ENCODE measurements around the gene KCNIP1.

The KCNIP1 gene

DNA sequence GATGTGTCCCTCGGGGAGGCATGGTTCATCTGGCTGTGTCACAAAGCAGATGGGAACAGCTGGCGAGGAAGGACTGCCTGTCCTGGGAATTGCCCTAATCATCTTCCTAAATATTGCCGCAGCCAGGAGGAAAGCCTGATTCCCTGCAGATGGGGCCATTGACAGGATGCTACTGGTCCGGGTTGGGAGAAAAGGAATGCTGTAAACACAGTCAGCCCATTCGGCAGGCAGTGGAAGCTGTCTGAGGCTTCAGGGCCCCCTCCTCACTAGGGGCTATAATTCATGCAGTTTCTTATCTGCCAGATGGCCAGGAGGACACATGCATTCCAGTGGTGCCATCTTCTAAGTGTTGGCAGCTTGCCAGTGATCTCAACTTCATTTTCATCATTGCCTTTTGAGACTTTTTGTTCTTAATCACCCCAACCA, 110.3 kb downstream of the KCNIP1 start:
- Histone ChIP-seq H3K36me3 (ENCODE audit: insufficient read depth, low read length) (no peaks in the 10 kb centered on the region), H3K4me2 (ENCODE audit: low read depth, low read length, poor library complexity, severe bottlenecking) (no peak overlapping the region), H3K79me2 (ENCODE audit: insufficient read depth, low read length) (no peaks in the 10 kb centered on the region), H3K4me1 (ENCODE audit: insufficient read depth, low read length, poor library complexity, severe bottlenecking) (no peaks in the 10 kb centered on the region), H2AFZ (ENCODE audit: low read length) (no peak overlapping the region), H3F3A (ENCODE audit: low read depth) (no peaks in the 10 kb centered on the region), H3K4me3 (ENCODE audit: low read length, poor library complexity, severe bottlenecking) (no peak overlapping the region), H3K9me3 (ENCODE audit: insufficient read depth, low read depth, low read length) (no peaks in the 10 kb centered on the region), H3K9ac (ENCODE audit: low read depth, low read length, poor library complexity, severe bottlenecking) (no peak overlapping the region), H4K20me1 (ENCODE audit: insufficient read depth, low read length, poor library complexity, severe bottlenecking) (no peaks in the 10 kb centered on the region), H3K9me2 (replicated peaks; ENCODE audit: low read depth, low read length) (no peaks in the 10 kb centered on the region), H3K27me3 (ENCODE audit: insufficient read depth, low read length, poor library complexity, severe bottlenecking) (no peaks in the 10 kb centered on the region)
- TF ChIP-seq, protein P1, sequence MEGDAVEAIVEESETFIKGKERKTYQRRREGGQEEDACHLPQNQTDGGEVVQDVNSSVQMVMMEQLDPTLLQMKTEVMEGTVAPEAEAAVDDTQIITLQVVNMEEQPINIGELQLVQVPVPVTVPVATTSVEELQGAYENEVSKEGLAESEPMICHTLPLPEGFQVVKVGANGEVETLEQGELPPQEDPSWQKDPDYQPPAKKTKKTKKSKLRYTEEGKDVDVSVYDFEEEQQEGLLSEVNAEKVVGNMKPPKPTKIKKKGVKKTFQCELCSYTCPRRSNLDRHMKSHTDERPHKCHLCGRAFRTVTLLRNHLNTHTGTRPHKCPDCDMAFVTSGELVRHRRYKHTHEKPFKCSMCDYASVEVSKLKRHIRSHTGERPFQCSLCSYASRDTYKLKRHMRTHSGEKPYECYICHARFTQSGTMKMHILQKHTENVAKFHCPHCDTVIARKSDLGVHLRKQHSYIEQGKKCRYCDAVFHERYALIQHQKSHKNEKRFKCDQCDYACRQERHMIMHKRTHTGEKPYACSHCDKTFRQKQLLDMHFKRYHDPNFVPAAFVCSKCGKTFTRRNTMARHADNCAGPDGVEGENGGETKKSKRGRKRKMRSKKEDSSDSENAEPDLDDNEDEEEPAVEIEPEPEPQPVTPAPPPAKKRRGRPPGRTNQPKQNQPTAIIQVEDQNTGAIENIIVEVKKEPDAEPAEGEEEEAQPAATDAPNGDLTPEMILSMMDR (conservative IDR thresholded peaks at IDR 0.05; ENCODE audit: low read length) = no peak
- TF ChIP-seq EZH2phosphoT487 (IDR thresholded peaks at IDR 0.05; ENCODE audit: borderline replicate concordance) = no peak

DNA sequence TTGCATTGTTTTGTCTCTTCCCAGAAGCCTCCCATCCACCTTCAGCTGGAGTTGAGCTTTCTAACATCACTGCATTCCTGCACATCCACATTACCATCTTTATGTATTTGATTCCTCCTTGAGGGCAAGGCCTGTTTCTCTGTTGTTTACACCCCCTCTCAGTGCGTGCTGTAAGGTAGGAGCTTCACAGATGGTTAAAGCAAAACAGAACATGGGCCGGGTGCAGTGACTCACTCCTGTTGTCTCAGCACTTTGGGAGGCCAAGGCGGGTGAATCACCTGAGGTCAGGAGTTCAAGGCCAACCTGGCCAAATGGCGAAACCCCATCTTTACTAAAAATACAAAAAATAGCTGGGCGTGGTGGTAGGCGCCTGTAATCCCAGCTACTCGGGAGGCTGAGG, 110.9 kb downstream of the KCNIP1 start:
- no peak overlapping the region for H3K4me2 ChIP-seq (ENCODE audit: low read depth, low read length, poor library complexity, severe bottlenecking)
- H3K9ac ChIP-seq (ENCODE audit: low read depth, low read length, poor library complexity, severe bottlenecking) = no peak overlapping the region
- no peaks in the 10 kb centered on the region for H3K79me2 ChIP-seq (ENCODE audit: insufficient read depth, low read length)
- no peaks in the 10 kb centered on the region for H3K9me3 ChIP-seq (ENCODE audit: insufficient read depth, low read depth, low read length)
- no peaks in the 10 kb centered on the region for H3K9me2 ChIP-seq (replicated peaks; ENCODE audit: low read depth, low read length)
- H3K27me3 ChIP-seq (ENCODE audit: insufficient read depth, low read length, poor library complexity, severe bottlenecking) = no peaks in the 10 kb centered on the region
- H3K4me3 ChIP-seq (ENCODE audit: low read length, poor library complexity, severe bottlenecking) = no peak overlapping the region
- no peak overlapping the region for H2AFZ ChIP-seq (ENCODE audit: low read length)
- H3K36me3 ChIP-seq (ENCODE audit: insufficient read depth, low read length) = no peaks in the 10 kb centered on the region
- H3K4me1 ChIP-seq (ENCODE audit: insufficient read depth, low read length, poor library complexity, severe bottlenecking) = no peaks in the 10 kb centered on the region
- H3F3A ChIP-seq (ENCODE audit: low read depth) = no peaks in the 10 kb centered on the region
- no peaks in the 10 kb centered on the region for H4K20me1 ChIP-seq (ENCODE audit: insufficient read depth, low read length, poor library complexity, severe bottlenecking)
- no peak for TF ChIP-seq EZH2phosphoT487 (IDR thresholded peaks at IDR 0.05; ENCODE audit: borderline replicate concordance)
- TF ChIP-seq, protein P1 (conservative IDR thresholded peaks at IDR 0.05; ENCODE audit: low read length) = no peak

DNA sequence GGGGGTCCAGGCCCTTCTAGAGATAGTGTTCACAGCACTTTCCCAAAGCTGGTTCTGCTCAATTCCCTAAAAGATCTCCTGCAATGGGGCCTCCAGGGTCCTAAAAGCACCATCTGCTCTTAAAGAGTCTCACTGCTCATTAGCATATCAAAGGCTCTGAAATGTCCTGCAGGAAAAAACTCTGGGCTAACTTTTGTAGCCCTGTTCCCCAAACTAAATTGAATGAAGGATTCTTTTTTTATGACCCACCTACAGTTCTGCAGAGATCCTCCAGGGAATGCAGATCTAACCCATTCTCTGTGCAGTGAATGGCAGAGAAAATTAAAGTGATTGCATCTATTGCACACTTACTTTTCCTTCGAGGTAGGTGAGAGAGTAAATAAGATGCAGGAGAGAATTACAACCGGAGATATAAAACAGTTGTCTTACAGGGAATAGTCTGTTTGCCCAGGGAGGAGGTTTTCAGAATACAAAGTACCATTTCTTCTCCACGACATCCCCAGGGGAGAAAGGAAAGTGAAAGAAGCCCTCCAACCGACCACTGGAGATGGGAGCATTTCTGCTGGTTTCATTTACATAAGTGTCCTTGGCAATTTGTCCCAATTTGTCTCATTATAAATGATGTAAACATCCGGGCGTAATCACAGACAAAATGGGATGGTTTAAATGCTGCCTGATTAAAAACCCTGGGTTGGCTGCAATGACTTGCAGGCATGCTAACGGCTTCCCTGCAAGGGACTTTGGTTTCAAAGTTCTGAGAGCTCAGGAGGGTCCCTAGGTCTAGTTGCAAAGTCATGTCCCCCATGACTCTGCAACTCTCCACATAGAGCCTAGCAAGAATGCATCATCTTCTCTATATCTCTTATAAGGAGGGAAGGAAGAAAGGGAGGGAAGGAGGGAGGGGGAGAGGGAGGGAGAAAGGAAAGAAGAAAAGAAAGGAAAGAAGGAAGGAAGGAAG, 114.0 kb downstream of the KCNIP1 start:
- Histone ChIP-seq H3K4me3 (ENCODE audit: low read length, poor library complexity, severe bottlenecking) (peak overlapping the region; percentile 16), H3K36me3 (ENCODE audit: insufficient read depth, low read length) (no peaks in the 10 kb centered on the region), H3K4me1 (ENCODE audit: insufficient read depth, low read length, poor library complexity, severe bottlenecking) (no peaks in the 10 kb centered on the region), H3K9me2 (replicated peaks; ENCODE audit: low read depth, low read length) (no peaks in the 10 kb centered on the region), H3K27me3 (ENCODE audit: insufficient read depth, low read length, poor library complexity, severe bottlenecking) (no peaks in the 10 kb centered on the region), H4K20me1 (ENCODE audit: insufficient read depth, low read length, poor library complexity, severe bottlenecking) (no peaks in the 10 kb centered on the region), H2AFZ (ENCODE audit: low read length) (no peak overlapping the region), H3F3A (ENCODE audit: low read depth) (no peaks in the 10 kb centered on the region), H3K79me2 (ENCODE audit: insufficient read depth, low read length) (no peaks in the 10 kb centered on the region), H3K9ac (ENCODE audit: low read depth, low read length, poor library complexity, severe bottlenecking) (no peak overlapping the region), H3K9me3 (ENCODE audit: insufficient read depth, low read depth, low read length) (no peaks in the 10 kb centered on the region), H3K4me2 (ENCODE audit: low read depth, low read length, poor library complexity, severe bottlenecking) (peak overlapping the region; percentile 46)
- TF ChIP-seq, protein P1 (conservative IDR thresholded peaks at IDR 0.05; ENCODE audit: low read length) = no peak

Data from Loucy (cell line).